PC-3 (cell line): ENCODE data around the gene SLC38A8. TPM values are rescaled to one million over a fixed set of nuclear protein-coding genes. Genes with fewer than 3 reads are reported as not detected.

ENCODE experiments used
- ATAC-seq: fragments of 200-7000 bp; cut with Tn5 transposase; 2 replicates; pipeline ENCODE4 v1.9.1; 2020; ENCODE audit warnings: mild to moderate bottlenecking, moderate library complexity
- BruUV-seq: library from RNA; stranded (reverse); fragments of 400-500 nt; replicated peaks from 2 replicates; lab custom pipeline; 2021; lab: Mats Ljungman, UMichigan
- CTCF ChIA-PET: fragments of 300-600 bp; sonication (Branson Sonifier 250); formaldehyde crosslinking; loops from one replicate; lab custom pipeline; 2022; ENCODE audit warnings: antibody characterized with exemption; lab: Charles Lee
- POLR2A ChIA-PET: fragments of 300-600 bp; sonication (Branson Sonifier 250); formaldehyde crosslinking; loops from one replicate; lab custom pipeline; 2022; ENCODE audit warnings: antibody characterized with exemption; ENCODE audit not compliant: unreplicated experiment; lab: Charles Lee
- DNase-seq: peaks from one replicate; pipeline ENCODE4 v3.0.0-alpha.2; 2015
- H2AFZ ChIP-seq: fragments of 300-600 bp; sonication (generic); 2 replicates; pipeline ENCODE4 v1.6.0; 2016; ENCODE audit warnings: antibody characterized with exemption, low read length
- H3F3A ChIP-seq: fragments of 300-600 bp; sonication (generic); one replicate; pipeline ENCODE4 v1.6.0; 2017; ENCODE audit warnings: antibody characterized with exemption, low read length, control low read depth, mild to moderate bottlenecking; ENCODE audit not compliant: unreplicated experiment
- H3K27ac ChIP-seq: fragments of 300-600 bp; sonication (generic); 2 replicates; pipeline ENCODE4 v1.5.1; 2016; ENCODE audit warnings: mild to moderate bottlenecking, low read length
- H3K27me3 ChIP-seq: fragments of 300-600 bp; sonication (generic); 2 replicates; pipeline ENCODE4 v1.6.1; 2016; ENCODE audit warnings: low read length, mixed read lengths
- H3K36me3 ChIP-seq: fragments of 300-600 bp; sonication (generic); 2 replicates; pipeline ENCODE4 v1.6.1; 2016; ENCODE audit warnings: low read depth, mixed run types, low read length, mixed read lengths
- H3K4me1 ChIP-seq: fragments of 300-600 bp; sonication (generic); 2 replicates; pipeline ENCODE4 v1.5.1; 2016; ENCODE audit warnings: low read length; ENCODE audit not compliant: insufficient read depth
- H3K4me2 ChIP-seq: fragments of 300-600 bp; sonication (generic); 2 replicates; pipeline ENCODE4 v1.6.0; 2016; ENCODE audit warnings: low read length
- H3K4me3 ChIP-seq: fragments of 300-600 bp; sonication (generic); 2 replicates; pipeline ENCODE4 v1.5.1; 2016; ENCODE audit warnings: mild to moderate bottlenecking, low read length, mixed read lengths
- H3K79me2 ChIP-seq: fragments of 300-600 bp; sonication (generic); 2 replicates; pipeline ENCODE4 v1.6.1; 2017; ENCODE audit warnings: low read length, mixed read lengths
- H3K9ac ChIP-seq: fragments of 300-600 bp; sonication (generic); 2 replicates; pipeline ENCODE4 v1.6.0; 2016; ENCODE audit warnings: mild to moderate bottlenecking, low read length
- H3K9me2 ChIP-seq: fragments of 300-600 bp; sonication (generic); replicated peaks from 2 replicates; pipeline ENCODE4 v1.6.1; 2016; ENCODE audit warnings: mixed run types, low read length, mixed read lengths
- H3K9me3 ChIP-seq: fragments of 300-600 bp; sonication (generic); 2 replicates; pipeline ENCODE4 v1.6.1; 2016; ENCODE audit warnings: low read length, mixed read lengths
- H4K20me1 ChIP-seq: fragments of 300-600 bp; sonication (generic); 2 replicates; pipeline ENCODE4 v1.6.1; 2016; ENCODE audit warnings: low read length, mixed read lengths
- CTCF ChIP-seq: fragments of 300-600 bp; sonication (generic); conservative IDR thresholded peaks from 2 replicates; pipeline ENCODE4 v1.5.1; 2017; ENCODE audit warnings: antibody characterized with exemption, low read depth, mild to moderate bottlenecking, low read length
- EZH2 ChIP-seq: fragments of 300-600 bp; sonication (generic); IDR thresholded peaks from one replicate; pipeline ENCODE4 v1.6.1; 2017; ENCODE audit warnings: antibody characterized with exemption, mild to moderate bottlenecking, low read length; ENCODE audit not compliant: unreplicated experiment
- EZH2phosphoT487 ChIP-seq: fragments of 300-600 bp; sonication (generic); IDR thresholded peaks from 2 replicates; pipeline ENCODE4 v1.6.1; 2018; ENCODE audit warnings: mild to moderate bottlenecking, antibody characterized with exemption, low read length, borderline replicate concordance
- intact Hi-C: fragments of 100-400 bp; cut with micrococcal nuclease; formaldehyde crosslinking; loops from 2 replicates; pipeline ENCODE4 v1.9.0; 2023
- total RNA-seq: library from RNA; depleted of rRNA; stranded (reverse); fragments of >200 nt; gene quantifications from 2 replicates; pipeline ENCODE4 v1.2.3, GENCODE V29; 2014

SLC38A8 gene
- total RNA-seq, 1 experiment from 2014 or later, result not detected

GRCh38 chr16:84080813-84081212, 38.2 kb upstream of the SLC38A8 start:
- ChIA-PET POLR2A (no interaction called here), CTCF (interaction anchor here (1.4 kb wide), 1 partner anchor 106 kb away, joined by 3 read pairs; the partner anchor contains the start of gene TAF1C)

GRCh38 chr16:84080378-84080777, 37.8 kb upstream of the SLC38A8 start:
- POLR2A ChIA-PET, result no interaction called here
- intact Hi-C loops, result no loop called here
- Histone ChIP-seq H3F3A (no peaks in the 10 kb centered on the region), H3K79me2 (peaks cover 3% of the 10 kb centered on the region; the same call in 1 of the 2 replicates), H3K9ac (no peak overlapping the region), H3K9me2 (no peaks in the 10 kb centered on the region), H3K9me3 (no peaks in the 10 kb centered on the region), H3K4me3 (no peak overlapping the region), H2AFZ (no peak overlapping the region), H4K20me1 (0 out of 2 replicates have a peak, but pooled peaks cover 3% of the 10 kb centered on the region), H3K36me3 (peaks cover 10% of the 10 kb centered on the region), H3K4me1 (no peaks in the 10 kb centered on the region), H3K27ac (no peak overlapping the region), H3K4me2 (no peak overlapping the region), H3K27me3 (no peaks in the 10 kb centered on the region)
- TF ChIP-seq EZH2 (no peak), EZH2phosphoT487 (no peak), CTCF (no peak)
- no TSS peak for BruUV-seq
- ATAC-seq (no peak), DNase-seq (no peak)
- CTCF ChIA-PET, result interaction anchor here (1.4 kb wide), 1 partner anchor 107 kb away, joined by 3 read pairs; the partner anchor contains the start of gene TAF1C

More at GRCh38 chr16:84080813-84081212, 38.2 kb upstream of the SLC38A8 start:
- ATAC-seq (no peak), DNase-seq (no peak)
- intact Hi-C loops, result no loop called here
- BruUV-seq, result no TSS peak
- Histone ChIP-seq H3K27me3 (no peaks in the 10 kb centered on the region), H3K27ac (no peak overlapping the region), H3K4me2 (no peak overlapping the region), H3K79me2 (peaks cover 3% of the 10 kb centered on the region; the same call in 1 of the 2 replicates), H3K36me3 (peaks cover 7% of the 10 kb centered on the region), H3K9me2 (no peaks in the 10 kb centered on the region), H4K20me1 (0 out of 2 replicates have a peak, but pooled peaks cover 3% of the 10 kb centered on the region), H3K4me3 (no peak overlapping the region), H2AFZ (no peak overlapping the region), H3F3A (no peaks in the 10 kb centered on the region), H3K9ac (no peak overlapping the region), H3K9me3 (no peaks in the 10 kb centered on the region), H3K4me1 (no peaks in the 10 kb centered on the region)
- TF ChIP-seq EZH2, result no peak
- TF ChIP-seq EZH2phosphoT487, result no peak
- no peak for TF ChIP-seq CTCF

GRCh38 chr16:84079664-84080063, 37.1 kb upstream of the SLC38A8 start:
- H2AFZ ChIP-seq, result no peak overlapping the region
- H4K20me1 ChIP-seq, result 0 out of 2 replicates have a peak, but pooled peaks cover 3% of the 10 kb centered on the region
- no peak overlapping the region for H3K27ac ChIP-seq
- POLR2A ChIA-PET, result no interaction called here
- CTCF ChIA-PET, result interaction anchor here (1.4 kb wide), 1 partner anchor 107 kb away, joined by 3 read pairs; the partner anchor contains the start of gene TAF1C
- peaks cover 3% of the 10 kb centered on the region; the same call in 1 of the 2 replicates for H3K79me2 ChIP-seq
- no peak overlapping the region for H3K4me3 ChIP-seq
- intact Hi-C loops, result no loop called here
- no peaks in the 10 kb centered on the region for H3K4me1 ChIP-seq
- no peak overlapping the region for H3K9ac ChIP-seq
- no peak overlapping the region for H3K4me2 ChIP-seq
- no peaks in the 10 kb centered on the region for H3K9me3 ChIP-seq
- BruUV-seq, result no TSS peak
- H3F3A ChIP-seq, result no peaks in the 10 kb centered on the region
- ATAC-seq (no peak), DNase-seq (no peak)
- no peaks in the 10 kb centered on the region for H3K9me2 ChIP-seq
- H3K36me3 ChIP-seq, result peaks cover 9% of the 10 kb centered on the region
- TF ChIP-seq CTCF, result no peak
- TF ChIP-seq EZH2, result no peak
- TF ChIP-seq EZH2phosphoT487, result no peak
- H3K27me3 ChIP-seq, result no peaks in the 10 kb centered on the region
